Activated naive CD4-positive, alpha-beta T cell treated with Interleukin-2 at 50 U/mL for 16 hours (primary cell): Measurements from ENCODE around the gene RARG.
A peak's percentile ranks its signal among the peaks of the same experiment; 100 is the strongest.

ENCODE experiments used
- DNase-seq: peaks from one replicate; pipeline ENCODE4 v3.0.0-alpha.2; 2020

The RARG gene

GRCh38 chr12:53241623-53242412, 9.8 kb upstream of the RARG start:
- no peak for DNase-seq

GRCh38 chr12:53239643-53240258, 7.7 kb upstream of the RARG start:
- no peak for DNase-seq

- DNase-seq, result peak; percentile 69
Measured at GRCh38 chr12:53236443-53237111, 4.6 kb upstream of the RARG start.

DNA sequence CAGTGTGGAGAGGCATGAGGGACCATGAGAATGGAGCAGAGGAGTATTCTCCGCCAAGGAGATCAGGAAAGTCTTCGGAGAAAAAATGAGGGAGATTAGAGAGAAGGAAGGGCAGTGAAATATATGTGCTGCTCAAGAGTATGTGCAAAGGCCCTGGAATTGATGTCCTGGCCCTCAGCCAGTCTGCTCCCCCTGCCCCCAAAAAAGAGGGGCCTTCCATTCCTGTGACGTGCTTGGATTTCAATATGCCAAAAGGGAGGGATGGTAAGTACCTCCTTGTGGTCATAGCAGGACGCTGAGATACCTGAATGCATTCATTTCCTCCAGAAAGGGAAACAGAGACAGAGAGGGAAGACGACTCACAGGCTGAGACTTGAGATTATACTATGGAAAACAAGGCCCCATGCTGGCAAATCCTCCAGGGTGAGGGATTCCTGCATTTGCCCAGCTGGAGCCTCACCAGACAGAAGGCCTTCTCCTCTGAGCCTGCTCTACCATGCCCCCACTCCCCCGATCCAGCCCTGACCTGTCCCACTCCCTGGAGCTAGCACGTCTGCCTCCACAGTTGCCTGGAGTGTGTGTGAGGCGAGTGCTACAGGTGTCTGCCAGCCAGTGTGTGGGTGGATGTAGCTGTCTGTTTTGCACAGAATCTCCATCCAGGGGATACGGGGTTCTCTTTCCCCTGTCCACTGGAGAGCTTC, 3.9 kb upstream of the RARG start:
- DNase-seq, result peak; percentile 41

DNA sequence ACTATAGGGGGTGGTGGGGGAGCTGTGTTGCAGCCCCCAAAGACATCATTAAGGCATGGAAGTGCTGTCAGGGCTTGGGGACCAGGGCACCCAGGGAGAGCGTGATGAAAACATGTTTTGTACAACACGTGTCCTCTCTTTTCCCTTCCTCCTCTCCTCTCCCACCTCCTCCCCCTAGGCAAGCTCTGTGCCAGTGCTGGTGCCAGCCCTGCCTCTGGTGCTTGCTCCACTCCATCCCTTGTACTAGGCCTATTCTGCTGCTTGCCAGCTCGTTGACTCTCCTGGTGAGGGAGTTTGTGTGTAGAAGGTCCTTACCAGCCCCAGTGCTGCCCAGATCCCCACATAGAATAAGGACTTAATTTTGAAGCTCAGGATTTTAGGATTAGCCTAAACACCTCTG, 3.2 kb upstream of the RARG start:
- DNase-seq, result no peak

DNA sequence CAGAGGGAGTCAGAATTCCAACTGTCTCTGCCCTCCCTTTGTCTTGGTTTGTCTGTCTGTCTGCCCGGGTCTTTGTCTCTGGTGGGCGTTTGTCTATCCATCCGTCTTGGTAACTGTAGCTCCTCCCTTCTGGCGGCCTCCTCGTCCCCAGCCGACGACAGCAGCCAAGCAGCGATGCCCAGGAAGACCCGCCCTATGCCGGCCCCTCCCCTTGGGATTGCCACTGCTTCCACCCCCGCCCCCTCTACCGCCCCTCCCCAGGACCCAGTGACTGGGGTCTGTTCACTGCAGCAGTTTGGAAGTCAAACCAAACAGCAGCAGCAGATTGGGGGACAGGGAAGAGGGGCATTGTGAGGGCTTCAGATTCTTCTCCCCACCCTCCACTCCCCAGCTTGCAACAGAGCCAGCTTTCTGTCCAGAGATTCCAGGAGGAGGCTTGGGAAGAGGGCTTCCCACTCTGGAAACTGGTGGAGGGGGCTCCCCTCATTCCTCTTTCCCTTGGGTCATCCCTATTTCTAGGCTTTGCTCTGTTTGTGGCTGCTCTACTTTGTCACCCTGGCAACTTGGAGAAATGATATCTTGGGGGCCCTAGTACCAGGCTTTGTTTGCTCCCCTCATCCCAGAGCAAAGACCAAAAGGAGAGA, 2.4 kb upstream of the RARG start:
- peak; percentile 28 for DNase-seq

DNA sequence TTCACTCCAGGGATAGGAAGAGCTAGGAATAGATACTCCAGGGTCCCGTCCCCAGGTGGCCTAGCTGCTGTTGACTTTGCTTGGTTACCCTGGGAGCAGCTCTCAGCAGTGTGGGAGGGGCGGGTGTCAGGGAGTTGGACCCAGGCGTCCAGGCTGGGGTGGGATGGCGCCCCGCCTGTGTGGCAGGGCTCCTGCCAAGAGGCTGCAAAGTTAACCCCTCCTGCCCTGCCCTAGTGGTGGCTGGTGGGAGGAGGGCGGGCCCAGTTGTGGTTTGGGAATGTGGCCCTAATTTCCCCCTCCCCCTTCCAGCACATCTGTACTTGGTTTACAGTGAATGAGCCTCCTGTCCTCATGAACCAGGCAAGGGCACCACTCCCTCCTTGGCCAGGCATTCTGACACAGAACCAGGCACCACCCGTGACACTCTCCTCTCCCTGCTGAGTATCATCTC, 1.7 kb upstream of the RARG start:
- DNase-seq, result no peak

GRCh38 chr12:53232646-53233461, 845 bp upstream of the RARG start:
- DNase-seq, result peak; percentile 56

DNA sequence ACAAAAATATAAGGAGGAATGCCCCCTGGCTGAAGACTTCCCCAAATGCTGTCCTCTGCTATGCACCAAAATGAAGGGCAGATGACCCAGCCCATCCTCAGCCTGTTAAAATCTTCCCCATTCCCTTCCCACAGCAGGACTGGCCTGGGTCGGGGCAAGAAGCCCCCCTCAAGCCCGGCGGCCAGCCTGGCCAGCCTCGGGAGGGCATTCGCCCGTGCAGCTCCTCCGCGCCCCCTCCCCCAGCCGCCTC, 413 bp downstream of the RARG start:
- DNase-seq, result no peak

- no peak for DNase-seq
Measured at GRCh38 chr12:53230108-53230845, 1.7 kb downstream of the RARG start.

DNA sequence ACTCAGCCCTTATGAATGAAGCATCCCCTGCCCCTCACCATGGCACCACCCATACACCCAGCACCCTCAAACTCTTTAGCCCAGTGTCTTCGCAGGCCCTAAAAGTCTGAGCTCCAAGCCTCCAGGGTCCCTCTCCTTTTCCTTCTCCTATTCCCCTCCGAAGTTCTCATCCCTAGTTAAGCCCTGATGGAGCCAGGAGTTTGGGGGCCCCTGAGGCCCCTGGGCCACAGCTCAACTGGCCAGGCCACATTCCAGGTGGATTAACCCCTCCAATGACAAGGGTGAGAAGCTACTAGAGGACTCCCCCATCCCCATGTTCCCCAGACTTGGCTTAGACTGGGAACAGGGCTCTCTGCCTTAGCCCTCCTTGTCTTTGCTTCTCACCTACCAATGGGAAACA, 2.6 kb downstream of the RARG start:
- no peak for DNase-seq

DNA sequence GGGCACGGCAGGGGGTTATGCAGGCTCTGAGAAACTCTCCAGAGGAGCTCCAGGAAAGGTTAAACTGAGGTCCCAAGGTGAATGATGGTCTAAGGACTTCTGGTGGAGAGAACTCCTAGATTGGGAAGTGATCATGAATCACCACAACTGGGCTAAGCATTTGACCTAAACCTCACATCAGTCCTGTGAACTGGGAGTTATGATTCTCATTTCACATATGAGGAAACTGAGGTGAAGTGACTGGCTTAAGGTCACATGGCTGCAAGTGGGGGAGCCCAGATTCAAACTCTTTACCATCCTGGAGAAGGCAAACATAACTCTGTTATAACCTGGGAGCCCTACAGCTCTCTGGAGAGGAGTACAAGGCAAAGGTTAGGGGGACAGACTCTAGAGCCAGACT, 4.2 kb downstream of the RARG start:
- no peak for DNase-seq

DNA sequence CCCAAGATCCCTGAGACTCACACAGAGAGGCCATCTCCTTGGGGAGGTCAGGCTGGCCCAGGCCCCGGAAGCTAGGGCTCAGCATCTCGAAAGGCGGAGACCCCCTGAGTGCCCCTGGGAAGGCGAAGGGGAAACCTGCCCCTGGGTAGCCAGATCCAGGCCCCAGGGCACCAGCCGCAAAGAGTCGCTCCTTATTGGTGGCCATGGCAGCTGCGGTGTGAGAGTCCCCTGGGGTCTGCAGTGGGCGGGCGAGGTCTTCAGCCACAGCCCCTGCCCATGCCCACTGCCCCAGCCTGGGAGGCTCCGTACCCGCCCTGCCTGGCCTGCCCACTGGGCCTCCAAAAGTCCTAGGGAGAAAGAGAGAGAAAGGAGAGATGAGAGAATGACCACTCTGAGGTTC, 4.7 kb downstream of the RARG start:
- DNase-seq, result no peak

- DNase-seq, result no peak
Measured at GRCh38 chr12:53226815-53227214, 5.2 kb downstream of the RARG start.

GRCh38 chr12:53225635-53226424, 6.2 kb downstream of the RARG start:
- no peak for DNase-seq

GRCh38 chr12:53224897-53225634, 6.9 kb downstream of the RARG start:
- DNase-seq, result no peak

GRCh38 chr12:53224061-53224896, 7.7 kb downstream of the RARG start:
- no peak for DNase-seq

DNA sequence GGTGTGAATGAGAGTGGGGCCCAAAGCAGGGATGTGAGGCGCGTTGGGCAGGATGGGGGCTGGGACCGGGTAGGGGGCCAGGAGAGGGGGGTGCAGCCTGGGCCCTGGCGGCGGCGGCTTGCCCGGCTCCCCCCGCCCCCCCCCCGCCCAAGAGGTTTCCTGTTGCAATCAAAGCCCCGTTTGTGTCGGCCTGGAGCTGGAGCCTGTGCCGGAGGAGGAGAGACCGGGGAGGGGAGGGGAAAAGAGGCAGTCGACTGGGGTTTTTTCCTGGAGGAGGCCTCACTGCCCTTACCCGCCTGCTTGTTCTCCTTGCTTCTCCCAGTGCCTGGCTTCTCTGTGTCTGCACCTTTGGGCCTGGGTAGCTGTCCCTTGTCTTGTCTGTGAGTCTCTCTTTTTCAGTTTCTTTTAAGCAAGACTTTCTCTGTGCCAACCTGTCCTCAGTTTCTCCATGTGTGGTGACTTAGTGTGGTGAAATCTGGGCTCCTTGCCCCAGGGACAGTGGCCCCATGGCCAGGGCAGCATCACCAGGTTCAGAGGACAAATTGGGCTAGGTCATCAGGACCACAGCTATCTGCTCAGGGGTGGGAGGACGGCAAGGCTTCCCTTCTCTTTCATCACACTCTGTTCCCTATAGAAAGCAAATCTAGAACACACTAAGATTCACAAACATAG, 8.5 kb downstream of the RARG start:
- peak; percentile 26 for DNase-seq
